GM12874 (cell line): ENCODE results near the gene ARL5B.

Experiments
- TF ChIP-seq, protein P1 (sequence below): IDR thresholded peaks from 2 replicates; pipeline ENCODE4 v1.5.1; 2011; ENCODE audit warnings: low read depth, mild to moderate bottlenecking, control low read depth, low read length, moderate library complexity; ENCODE audit not compliant: insufficient read depth

ARL5B gene

DNA sequence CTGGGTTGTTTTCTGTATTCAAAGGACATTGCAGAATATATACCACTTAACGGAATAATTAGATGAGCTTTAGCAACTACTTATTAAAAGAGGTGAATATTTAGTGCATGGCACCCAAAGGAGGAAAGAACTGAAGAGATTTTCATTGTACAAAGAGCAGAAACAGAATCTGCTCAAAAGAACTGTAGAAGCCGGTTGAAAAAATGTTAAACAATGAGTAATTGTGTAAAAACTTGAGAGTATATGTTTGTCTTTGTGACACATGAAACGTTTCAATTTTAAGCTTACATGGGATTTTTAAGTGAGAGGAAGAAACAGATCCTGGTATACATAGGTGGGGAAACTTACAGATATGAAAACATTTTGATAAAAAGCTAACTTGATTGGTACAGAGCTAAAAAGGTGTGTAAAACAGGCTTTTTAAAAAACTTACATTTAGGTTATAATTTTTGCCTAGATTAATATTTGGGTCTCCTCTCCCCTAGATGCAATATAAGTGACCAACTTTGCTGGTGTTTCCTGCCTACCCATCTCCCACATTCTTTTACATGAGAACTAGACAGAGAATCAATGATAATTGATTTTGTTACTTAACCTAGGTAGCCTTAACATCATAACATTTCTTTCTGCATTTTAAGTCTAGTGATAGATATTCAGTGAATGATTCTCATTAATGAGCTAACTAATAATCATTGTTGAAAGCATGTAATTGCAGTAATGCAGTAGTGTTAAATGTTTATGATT lies 6.8 kb downstream of the ARL5B start:
- TF ChIP-seq, protein P1, sequence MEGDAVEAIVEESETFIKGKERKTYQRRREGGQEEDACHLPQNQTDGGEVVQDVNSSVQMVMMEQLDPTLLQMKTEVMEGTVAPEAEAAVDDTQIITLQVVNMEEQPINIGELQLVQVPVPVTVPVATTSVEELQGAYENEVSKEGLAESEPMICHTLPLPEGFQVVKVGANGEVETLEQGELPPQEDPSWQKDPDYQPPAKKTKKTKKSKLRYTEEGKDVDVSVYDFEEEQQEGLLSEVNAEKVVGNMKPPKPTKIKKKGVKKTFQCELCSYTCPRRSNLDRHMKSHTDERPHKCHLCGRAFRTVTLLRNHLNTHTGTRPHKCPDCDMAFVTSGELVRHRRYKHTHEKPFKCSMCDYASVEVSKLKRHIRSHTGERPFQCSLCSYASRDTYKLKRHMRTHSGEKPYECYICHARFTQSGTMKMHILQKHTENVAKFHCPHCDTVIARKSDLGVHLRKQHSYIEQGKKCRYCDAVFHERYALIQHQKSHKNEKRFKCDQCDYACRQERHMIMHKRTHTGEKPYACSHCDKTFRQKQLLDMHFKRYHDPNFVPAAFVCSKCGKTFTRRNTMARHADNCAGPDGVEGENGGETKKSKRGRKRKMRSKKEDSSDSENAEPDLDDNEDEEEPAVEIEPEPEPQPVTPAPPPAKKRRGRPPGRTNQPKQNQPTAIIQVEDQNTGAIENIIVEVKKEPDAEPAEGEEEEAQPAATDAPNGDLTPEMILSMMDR: no peak

DNA sequence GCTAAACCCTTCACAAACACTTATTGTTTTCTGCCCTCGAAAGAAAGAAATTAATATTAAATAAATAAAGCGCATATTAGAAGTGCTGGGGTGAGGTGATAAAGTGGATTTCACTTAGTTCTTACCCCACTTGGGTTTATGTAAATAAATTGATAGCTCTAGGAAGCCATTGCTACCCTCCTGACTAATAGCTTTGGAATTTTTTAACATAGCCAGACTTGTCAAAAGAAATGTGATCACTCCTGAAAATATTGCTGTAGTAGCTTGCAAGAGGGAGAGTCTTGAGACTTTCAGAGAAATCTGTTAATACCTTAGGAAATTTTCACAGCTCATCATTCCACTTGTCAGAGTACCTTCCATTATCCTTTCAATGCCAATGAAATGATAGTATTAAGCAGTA lies 7.6 kb downstream of the ARL5B start:
- TF ChIP-seq, protein P1: no peak

DNA sequence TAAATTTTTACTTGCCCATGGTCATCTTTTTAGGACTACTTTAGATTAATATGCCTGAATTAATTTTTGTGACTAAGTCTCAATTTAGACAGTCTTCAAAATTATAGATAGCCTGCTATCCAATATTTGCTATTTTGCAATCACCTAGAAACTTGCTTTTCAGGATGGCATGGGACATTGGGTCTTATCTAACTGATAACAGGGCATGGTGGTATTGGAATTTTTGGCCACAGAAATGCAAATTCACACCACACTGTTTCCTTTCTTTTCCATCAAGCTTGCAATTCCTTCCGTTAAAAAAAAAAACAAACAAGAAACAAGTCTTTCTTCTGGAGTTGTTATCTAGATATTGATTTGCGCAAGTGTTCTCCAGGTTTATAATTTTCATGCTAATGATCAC lies 8.8 kb downstream of the ARL5B start:
- TF ChIP-seq, protein P1: no peak

DNA sequence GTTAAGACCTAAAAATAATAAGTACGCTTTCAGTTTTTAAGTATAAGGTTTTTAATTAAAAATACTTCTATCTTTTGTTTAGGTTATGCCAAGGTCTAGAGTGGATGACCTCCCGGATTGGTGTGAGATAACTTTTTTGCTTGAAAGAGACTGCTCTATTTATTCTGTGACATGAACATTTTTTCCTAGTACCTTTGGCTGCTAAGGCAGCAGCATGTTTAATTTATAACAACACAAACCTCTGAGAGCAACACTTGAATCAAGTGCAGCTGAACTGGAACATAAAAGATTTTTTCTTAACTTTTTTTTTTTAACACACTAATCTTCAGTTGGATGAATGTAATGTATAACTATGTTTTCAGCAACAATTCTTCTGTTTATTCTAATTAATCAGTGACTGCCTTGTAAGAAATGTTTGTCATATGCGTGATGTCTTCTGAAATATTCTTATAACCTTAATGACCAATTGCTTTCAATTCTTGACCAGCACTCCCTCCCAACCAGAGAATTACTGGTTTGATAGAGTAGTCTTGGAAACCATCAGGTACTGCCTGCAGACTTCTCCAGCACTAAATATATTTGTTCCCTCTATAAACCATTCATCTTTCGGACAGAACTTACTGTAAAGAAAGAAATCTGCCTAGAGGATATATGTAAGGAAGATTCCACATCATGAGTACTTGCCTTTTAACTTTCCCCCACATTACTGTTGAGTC lies 16.0 kb downstream of the ARL5B start:
- TF ChIP-seq, protein P1: no peak

DNA sequence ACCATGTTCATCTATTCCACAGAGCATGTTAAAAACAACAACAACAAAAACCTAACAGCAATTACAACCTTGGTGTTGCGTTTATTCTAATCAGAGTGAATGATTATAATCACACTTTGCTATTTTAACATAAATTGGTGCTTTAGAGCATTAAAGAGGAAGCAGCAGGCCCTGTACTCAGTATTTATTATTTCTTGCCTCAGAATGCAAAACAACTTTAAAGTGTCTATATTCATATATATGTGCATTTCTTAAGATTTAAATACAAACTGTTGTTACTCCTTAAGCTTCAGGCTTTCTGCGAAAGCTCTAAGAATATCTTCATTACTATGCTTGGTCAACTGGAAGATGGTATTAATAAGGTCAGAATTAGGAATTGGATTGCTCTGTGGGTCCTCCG lies 21.5 kb downstream of the ARL5B start:
- TF ChIP-seq, protein P1: no peak

DNA sequence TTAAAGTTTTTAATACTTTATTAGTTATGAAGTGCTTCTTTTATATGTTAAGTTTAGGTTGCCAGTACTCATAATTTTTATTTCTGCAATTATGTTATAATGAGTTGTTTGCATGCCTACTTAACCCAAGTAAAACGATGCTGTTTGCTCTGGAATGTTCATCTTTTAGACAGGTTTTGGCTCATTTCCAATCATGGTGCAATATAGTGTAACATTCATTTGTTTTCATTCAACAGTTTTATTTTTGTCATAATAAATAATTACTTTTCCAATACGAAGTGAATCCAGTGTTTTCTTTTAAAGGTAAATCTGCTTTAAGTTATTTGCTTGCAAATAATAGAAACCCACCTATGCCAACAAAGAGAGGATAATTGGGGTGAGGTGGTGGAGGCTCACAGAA lies 22.1 kb downstream of the ARL5B start:
- TF ChIP-seq, protein P1: no peak

DNA sequence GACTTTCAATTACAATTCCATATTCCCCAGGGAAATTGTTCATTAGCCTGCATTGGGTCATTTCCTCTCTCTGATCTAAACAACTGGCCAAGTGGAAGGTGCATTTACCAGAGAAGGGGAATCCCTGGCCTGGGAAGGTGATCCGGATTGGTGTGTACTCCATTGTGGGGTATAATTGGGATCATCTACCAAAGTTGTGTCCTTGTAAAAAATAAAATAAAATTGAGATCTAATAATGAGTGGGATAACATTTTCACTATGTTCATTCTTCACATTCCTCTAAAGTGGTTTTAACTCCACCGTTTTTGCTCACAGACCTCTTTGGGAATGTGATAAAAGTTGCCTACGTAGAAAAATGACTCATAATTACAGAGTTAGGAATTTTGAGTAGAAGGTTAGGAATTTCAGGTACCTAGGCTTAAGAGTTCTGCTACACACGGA lies 22.8 kb downstream of the ARL5B start:
- TF ChIP-seq, protein P1: no peak
